Stimulated activated CD8-positive, alpha-beta memory T cell treated with anti-CD3 and anti-CD28 coated beads, Interleukin-15, amount 100 ng/mL, for 4 hours (primary cell): ENCODE results near the gene MKNK1.

ENCODE experiments used
- DNase-seq, 2 donors: peaks; one replicate each; pipeline ENCODE4 v3.0.0-alpha.2; 2020; ENCODE audit warnings: low read depth in 2 of 2

The MKNK1 gene

DNA sequence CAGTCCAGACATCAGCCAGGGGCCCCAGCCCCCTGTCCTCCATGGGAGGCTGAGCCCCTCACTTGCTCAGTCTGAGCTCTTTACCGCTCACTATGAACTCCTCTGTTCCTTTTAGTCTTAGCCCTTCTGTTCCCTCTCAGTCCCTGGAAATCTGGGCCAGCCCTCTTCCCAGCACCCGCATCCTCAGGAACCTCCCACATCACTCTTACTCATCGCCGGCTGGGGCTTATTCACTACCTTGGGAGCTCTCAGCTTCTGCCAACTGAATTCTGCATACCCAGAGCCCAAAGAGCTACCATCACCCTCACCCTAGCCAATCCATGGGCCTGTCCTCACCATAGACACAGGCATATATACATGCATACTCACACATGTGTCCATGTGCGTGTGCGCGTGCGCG lies 64.1 kb downstream of the MKNK1 start:
- no peak for DNase-seq

DNA sequence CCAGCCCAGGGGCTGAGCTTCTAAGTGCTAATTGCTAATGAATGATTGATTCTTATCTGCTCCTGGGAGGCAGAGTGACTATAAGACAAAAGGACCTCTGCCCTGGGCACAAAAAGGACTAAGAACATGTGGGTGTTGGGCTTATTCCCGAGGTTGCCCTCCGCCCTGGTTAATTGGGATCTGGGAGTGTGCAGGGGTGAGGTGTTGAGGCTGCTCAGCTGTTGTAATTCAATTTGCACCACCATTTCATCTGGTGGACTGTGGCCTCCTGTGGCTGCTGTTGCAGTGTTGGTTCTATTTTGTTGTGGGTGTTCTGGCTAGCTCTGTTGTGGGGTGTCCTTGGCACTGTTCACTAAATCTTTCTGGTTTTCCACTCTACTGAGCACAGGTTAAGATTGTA lies 65.9 kb downstream of the MKNK1 start:
- no peak for DNase-seq

DNA sequence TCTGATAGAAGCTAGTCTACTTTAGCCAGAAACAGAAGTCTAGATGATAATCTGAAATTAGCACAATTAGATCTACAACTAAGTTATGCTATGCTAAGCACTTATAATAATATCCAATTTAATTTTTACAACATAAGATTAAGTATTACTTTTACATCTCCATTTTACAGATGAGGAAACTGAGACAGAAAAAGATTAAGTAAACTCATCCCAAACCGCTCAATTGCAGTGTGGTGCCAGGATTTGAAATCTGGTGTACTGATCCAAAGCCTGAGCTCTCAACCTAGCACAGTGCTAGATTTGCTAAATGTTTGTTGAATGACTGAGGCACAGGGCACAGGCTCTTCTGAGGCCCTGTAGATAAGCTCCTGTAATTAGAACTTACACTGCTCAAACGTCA lies 66.4 kb downstream of the MKNK1 start:
- DNase-seq = no peak

DNA sequence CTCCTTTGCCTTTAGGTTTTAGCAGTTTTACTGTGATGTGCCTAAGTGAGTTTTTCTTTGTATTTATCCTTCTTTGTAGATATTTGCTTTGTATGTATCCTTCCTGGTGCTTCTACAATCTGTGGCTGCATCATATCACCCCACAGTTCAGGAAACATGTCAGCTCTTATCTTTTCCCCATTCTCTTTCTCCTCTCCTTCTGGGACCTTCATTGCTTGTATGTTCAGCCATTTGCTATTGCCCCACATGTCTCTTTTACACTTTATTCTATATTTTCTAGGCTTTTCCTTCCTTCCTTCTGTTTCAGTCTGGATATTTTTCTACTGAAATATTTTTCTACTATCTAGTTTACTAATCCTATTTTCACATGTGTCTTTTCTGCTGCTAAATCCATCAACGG lies 67.5 kb downstream of the MKNK1 start:
- DNase-seq = no peak

DNA sequence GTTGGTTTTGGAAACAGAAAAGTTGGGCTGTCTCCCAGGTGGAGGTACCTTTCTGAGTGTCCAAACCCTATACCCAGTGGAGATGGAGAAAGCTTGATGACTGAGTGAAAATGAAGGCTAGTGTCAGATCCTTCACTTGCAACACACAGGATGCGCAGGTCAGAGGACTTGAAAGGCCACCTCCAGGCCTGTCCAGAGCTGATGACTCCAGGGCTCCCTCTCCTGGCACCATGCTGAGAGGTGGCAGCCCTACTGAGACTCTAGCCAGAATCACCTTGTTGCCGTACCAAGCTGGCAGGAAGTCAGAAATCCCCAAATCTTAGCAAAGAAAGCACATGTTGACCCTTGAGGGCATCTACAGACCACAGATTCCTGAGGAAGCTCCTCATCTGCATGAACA lies 69.0 kb downstream of the MKNK1 start:
- DNase-seq = no peak

DNA sequence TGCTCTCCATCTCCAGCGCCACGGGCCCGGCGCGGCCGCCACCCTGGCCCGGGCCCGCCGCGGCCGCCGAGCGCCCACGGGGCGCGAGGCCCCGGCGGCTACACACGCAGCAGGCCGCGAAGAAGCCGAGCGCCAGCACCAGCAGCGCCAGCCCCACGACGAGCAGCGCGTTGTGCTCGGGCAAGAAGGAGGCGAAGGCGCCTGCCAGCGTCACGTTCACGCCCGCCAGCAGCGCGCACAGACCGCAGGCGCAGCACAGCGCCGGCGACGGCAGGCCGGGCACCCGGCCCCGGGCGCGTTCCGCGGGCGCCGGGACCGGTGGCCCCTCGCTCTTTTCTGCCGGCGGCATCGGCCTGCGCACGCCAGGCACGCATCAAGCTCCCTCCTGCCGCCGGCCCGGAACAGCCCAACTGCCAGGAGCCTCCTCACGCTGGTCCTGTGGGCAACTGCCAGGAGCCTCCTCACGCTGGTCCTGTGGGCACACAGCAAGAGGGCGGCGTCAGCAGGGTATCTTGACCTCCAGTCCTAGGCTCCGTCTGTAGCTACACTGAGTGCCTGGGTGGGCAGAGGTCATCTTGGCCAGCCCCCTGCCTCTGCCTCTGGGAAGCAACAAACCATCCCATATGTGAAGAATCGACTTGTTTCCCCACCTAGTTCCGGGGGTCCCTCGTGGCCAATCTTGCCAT lies 70.7 kb downstream of the MKNK1 start:
- peak in 1 of 2 donors; percentile 31 for DNase-seq

DNA sequence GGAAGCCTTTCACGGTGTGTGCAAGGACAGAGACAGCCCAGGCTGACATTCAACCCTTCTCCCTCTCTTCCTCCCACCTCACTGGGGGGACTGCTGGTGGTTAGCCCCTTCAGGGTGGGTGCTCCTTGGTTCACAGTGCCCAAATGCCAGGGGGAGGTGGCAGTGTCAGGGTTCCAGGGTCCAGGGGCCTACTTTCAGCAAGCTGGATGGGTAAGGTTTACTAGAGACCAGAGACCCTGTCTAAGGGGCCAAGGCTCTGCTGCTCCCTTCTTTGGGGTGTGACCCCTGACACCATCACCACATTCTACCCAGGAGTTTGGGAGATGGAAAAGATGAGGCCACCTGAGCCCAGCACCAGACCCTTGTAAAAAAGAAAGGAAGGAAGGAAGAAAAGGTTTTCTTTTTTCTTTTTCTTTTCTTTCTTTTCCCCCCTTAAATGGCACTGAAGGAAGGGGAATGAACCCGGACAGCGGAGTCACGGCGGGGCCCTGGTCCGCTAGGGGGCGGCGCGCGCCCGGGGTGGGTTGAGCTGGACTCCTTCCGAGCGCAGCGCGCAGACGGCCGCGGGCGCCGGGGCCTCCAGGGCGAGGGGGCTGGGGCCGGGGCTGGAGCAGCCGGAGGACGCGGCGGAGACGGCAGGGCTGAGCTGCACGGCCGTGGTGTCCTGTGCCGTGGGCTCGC lies 71.4 kb downstream of the MKNK1 start:
- peak; percentile 34 to 55 for DNase-seq

DNA sequence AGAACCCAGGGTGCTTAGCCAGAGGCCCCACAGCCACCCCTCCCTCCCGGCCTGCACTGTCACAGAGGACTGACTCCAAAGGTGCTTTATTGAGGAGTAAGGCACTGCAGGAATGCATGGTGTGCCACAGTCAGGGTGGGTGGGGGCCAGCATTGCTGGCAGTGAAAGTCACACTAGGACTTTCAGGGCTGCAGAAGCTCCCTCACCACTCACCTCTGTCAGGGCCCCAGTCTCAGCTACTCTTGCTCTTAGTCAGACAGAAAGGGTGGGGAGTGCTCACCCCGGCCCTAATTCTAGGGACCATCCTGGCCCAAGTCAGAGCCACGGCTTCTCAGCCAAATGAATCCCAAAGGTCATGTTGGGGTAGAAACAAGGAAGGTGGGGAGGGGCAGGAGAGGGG lies 72.0 kb downstream of the MKNK1 start:
- DNase-seq = no peak

DNA sequence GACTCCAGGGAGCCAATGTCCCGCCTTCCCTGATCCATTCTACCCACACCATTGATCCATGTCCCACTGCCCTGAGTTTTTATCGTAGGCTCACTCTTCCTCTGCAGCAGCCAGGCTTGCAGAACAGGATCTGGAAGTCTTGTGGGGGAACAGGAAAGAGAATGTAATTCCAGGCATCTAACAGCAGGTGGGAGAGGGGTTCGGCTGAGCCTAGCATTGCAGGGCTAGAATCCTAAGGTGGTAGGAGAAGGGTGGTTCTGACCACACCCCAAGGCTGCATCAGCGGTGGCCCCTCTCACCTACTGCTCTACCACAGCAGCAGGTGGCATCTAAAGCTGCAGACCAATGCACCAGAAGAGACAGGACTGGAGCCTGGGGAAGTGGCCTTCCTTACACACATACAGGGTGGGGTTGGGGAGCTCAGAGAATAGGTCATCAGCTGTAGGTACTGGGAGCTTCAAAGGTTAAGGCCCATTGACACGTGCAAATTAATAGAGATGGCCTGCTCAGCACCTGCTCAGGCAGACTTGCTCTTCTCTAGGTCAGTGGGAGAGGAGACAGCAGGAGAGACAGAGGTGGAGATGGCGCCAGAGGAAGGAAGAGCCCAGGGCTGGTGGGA lies 73.2 kb downstream of the MKNK1 start:
- DNase-seq = no peak

DNA sequence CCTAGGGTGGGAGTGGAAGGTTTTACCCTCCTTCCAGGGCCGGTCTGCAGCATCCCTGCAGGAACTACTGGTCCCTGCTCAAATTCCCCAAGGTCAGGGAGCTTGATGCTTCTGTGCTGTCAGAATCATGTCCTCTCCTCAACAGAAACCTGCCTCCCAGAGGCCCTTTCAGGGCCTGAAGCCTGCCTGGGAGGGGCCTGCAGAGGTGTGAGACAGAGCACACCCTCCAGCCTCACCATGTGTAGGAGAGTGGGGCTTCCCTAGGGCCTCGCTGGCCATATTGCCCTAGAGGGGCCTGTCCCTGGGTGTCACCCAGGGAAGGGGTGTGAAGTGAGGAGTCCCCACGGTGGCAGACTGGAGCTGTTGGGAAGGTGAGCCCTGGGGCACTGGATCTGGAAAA lies 73.8 kb downstream of the MKNK1 start:
- no peak for DNase-seq

DNA sequence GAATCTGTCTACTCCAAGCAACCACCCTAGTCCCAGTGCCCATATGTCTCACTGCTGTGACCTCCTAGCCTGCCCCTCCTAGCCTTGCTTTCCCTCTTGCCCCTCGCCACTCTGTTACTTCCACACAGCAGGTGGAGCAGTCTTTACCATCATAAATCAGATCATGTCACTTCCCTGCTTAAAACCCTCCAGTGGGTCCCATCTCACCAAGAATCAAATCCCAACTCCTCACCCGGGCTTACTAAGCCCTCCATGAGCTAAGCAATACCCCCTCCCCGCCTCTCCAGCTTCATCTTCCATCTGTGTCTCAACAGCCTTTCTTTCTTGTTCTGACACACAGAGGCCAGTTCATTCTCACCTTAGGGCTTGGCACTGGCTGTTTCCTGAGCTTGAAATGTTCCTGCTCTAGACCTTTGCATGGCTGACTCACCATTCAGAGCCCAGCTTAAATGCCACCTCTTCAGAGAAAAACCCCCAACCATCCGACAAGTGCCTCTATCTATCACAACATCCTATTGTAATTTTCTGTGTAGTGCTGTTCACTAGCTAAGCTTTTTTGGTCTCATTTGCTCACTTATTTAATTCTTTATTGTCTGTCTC lies 74.9 kb downstream of the MKNK1 start:
- no peak for DNase-seq

DNA sequence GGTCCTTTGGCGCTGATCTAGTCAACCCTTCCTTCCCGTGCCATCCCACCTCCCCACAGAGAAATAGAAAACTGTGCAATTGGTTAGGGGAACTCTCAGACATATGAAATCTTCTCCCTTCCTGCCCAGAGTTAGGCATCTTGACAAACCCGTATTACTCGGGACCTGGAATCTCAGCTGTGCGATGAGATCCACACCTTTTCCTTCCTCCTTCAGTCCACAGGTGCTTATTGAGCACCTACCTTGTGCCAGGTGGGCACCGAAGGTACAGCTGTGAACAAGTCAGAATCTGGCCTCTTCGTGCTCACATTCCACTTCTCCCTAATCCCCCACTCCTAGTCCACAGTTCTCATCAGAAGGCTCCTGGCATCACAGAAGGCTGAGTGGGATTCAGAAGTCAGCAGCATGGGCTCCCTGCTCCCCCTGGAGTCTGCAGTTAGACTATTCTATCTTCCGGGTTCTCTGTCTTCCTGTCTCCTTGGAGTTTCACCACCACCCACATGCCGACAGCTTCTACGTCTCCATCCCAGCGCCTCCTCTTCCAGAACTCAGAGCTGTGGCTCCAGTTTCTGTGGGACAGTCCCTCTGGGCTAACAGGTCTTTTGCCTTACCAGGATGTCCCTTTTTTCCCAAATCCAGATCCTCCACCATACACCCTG lies 75.6 kb downstream of the MKNK1 start:
- no peak for DNase-seq

DNA sequence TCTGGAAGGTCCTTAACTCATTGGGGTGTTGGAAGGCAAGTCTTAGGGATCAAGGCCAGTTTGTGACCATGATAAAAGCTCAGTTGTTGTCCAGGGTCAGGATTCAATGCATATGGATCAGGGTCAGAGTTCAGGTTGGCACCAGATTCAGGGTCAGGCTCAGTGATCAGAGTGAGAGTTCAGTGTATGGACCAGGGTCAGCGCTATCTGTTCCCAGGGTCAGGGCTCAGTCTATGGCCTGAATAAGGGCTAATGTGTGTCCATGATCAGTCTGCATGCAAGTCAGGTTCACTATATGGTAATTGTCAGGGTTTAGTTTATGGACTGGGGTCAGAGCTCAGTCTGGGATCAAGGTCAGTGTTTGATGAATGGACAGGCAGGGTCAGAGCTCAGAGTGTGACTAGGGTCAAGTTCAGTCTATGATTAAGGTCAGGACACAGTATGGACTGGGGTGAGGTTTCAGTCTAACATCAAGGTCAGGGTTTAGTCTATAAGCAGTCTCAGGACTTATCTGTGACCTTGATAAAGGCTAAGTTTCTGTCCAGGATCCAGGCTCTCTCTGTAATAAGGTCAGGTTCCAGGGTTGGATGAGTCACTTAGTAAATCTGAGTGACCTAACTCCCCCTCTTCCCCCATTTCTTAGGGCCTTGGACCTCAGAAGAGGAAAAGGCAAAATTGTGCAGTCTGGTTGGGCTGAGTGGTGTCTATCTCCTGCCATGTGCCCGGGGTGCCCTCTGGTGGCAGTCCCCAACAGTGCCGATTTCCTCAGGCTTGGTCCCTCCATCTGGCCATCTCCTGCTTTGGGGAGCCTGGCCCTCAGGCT lies 76.4 kb downstream of the MKNK1 start:
- peak; percentile 26 to 38 for DNase-seq

DNA sequence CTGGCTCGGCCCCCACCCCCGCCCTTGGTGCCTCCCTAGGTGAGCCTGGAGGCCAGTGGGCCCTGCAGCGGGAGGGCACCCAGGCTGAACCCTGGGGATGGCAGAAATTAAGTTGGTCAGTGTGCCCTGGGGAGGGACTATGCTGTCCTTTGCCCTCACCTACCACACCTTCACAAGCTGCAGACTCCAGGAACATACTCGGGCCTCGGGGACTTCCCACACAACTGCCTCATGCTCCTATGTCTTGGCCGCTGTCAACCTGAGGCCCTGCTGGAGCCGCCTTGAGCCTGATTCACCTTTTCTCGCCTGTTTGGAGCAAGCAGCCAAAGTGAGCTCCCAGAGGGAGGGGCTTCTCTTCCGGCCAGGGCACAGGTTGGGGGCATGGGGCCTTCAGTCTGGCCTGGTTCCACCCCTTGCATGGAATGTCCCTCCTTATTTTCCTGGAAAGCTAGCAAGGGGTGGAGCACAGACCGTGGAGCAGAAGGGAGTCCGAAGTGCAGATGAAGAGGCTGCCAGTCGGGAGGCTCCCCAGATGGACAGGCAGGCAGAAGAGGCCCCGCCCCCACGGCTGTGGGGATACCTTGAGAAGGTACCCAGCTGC lies 77.3 kb downstream of the MKNK1 start:
- DNase-seq = no peak

DNA sequence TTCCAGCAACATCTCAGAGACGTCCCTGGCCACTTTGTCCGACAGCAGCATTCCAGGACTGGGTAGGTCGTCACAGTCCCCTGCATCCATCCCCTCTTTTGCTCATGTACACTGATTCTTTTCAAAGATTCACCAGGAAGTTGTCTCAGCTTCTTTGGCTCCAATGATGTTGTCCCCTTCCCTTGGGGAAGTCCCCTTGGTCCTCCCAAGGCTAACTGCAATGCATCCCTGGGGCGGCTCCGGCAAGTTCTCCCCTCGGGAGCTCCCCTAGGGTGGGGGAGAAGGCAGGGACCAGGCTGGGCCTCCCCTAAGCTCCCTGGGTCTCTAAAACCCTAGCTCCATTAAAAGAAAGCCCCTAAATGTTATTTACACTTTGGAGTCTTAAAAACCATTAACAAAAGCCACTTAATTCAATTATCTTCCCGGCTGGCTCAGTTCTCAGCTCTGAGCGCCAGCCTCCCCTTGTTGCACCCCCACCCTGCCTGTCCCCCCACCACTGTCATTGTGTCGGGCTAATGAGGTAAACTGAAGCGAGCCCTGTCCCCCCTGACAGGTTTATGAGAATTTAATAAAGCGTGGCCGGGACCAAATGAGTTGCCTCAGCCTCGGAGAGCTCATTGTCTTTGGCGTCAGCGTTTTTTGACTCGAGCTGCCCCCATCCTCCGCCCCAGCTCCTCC lies 77.9 kb downstream of the MKNK1 start:
- DNase-seq = no peak

DNA sequence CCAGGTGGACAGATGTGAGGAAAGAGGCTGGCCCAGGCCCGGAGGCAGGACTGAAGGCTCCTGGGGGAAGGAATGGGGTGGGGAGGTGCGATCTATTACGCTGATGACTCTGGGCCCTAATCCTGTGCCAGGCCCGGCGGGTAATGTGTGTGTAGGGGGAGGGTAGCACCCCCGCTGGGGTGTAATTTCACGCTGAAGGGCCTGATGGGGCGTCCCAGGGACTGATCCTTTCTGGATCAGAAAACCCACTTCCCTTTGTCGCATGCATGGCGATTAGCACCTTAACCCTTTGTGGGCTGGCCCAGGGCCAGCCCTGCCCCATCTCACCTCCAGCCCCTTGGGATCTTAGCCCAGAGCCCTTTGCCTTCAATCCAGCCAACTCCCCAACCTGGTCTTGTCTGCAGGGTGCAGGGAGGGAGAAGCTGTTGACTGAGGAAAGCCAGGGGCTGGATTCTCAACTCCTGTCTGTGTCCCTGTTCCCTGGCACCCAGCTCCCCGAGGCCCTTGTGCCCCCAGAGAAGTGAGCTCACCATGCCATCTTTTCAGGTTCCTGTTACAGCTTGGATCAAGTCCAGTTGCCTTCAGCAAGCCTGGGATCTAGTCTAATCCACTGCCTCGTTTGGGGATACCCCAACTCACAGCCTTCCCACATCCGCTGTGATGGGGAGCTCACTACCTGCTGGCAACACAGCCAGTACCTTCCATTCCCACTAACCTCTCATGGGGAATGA lies 78.7 kb downstream of the MKNK1 start:
- no peak for DNase-seq

DNA sequence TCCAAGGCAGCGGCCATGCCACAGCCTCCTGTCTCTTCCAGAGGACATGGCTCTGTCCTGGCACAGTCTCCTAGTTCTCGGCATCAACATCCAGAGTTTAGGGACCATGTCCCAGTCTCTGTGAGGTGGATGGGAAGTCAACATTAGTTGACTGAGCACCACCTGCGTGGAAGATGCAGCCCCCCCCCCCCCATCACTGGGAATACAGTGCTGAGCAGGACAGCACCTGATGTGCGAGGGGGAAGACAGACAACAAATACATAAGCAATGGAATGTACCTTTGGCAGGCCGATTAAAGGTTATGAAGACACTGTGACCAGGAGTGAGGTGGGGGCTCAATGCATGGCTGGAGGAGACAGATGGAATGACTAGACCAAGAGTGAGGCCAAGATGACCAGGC lies 79.2 kb downstream of the MKNK1 start:
- no peak for DNase-seq

DNA sequence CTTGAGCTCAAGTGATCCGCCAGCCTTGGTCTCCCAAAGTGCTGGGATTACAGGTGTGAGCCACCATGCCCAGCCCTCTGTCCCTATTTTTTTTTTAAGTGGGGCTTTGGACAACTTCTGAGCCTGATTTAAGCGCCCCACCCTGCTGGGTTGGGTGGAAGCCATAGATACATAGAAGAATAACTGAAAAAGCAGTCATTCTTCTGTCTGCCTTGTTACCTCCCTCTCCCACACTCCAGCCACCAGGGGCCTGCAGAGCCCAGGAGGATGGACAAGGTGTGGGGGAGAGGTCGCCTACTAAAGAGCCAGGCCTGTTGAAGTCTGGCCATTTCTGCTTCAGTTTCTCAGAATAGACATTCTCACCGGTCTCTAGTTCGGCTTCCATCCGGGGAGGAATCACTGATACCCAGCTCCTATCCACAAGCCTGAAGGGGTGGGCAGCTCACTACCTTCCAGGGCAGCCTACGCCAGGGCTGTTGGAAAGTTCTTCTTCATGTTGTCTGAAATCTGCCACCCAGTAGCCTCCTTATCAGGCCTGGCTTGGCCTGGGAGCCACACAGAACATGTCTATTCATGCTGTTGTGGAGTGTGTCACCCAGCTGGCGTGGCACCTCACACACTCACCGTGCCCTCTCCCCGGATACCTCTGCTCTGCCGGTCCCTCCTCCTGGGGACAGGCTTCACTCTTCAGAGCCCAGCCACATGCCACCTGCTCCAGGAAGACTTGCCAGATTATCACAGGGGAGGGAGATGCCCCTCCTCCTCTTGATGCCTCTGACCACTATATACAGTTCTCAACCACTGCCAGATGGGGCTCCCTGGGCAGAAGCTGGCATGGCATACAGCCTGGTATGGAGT lies 80.3 kb downstream of the MKNK1 start:
- DNase-seq = no peak

DNA sequence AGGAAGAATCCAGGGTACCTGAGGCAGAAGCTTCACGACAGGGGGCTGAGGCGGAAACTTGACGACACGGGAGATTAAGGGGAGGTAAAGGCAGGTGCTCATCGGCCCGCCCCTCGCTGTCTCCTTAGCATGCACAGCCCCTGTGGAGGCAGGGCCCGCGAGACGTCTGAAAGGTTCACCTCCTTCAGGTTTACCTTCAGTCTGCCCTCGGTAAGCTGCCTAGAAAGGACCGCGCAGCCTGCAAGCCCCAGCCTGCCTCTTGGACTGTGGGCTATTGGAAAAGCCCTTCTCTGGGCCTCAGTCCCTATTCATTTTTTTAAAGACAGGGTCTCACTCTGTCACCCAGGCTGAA lies 81.1 kb downstream of the MKNK1 start:
- DNase-seq = no peak
